ENCODE measurements around the gene VAV2.

VAV2 gene

DNA sequence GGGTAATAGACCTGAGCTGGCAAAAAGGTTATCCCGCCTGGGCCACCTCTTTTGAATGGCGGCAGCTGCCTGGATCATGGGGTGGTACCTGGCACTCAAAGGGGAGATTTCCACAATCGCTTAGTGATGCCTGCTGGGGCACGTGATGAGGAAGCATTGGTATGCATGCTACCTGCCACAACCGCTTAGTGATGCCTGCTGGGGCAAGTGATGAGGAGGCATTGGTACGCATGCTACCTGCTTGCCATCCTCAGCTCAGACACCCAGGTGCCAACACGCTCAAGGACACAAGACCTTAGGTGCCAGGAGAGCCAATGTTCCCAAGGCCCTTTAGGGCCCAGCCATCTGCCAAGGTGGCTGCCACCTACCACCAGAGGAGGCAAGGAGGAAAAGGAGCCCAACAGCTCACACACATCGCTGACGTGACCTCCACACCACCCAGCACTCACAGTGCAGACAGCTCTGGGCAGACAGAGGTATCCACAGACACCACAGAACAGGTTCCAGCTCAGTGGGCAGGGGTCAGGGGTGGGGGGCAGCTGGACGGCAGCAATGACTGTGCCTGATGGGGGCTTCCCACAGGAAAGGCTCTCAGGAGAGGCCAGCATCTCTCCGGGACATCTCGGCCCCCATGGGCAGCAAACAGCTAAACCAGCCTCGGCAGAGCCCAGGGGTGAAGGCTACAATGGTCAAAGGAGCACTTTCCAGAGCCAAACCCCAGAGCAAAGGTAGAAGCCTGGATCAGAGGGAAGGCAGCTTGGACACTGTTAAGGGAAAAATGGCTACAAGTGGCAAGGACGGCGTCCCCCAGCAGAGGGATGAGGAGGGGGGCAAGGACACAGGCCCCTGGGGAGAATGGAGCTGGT, 210.9 kb downstream of the VAV2 start:
- no peak for DNase-seq (ENCODE audit: low read depth)

- DNase-seq (ENCODE audit: low read depth), result no peak
Measured at GRCh38 chr9:133780404-133780945, 211.6 kb downstream of the VAV2 start.

GRCh38 chr9:133779516-133780403, 212.4 kb downstream of the VAV2 start:
- no peak for DNase-seq (ENCODE audit: low read depth)

DNA sequence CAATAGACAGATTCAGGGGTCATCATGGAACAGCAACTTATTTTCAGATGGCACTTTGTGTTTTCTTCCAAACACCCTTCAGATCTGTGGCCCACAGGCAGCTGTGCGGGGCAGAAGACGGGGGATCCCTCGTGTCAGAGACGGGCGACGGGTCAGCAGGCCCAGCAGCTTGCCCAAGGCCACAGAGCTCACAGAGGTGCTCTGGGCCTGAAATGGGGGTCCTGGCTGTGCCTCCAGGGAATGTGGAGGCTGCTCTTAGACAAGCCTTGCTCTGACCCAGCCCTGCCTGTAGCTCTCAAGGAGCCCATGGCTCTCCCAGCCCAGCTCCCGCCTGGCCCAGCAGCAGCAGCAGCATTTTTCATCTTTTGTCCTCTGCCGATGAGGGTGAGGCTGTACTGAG, 213.0 kb downstream of the VAV2 start:
- no peak for DNase-seq (ENCODE audit: low read depth)

DNA sequence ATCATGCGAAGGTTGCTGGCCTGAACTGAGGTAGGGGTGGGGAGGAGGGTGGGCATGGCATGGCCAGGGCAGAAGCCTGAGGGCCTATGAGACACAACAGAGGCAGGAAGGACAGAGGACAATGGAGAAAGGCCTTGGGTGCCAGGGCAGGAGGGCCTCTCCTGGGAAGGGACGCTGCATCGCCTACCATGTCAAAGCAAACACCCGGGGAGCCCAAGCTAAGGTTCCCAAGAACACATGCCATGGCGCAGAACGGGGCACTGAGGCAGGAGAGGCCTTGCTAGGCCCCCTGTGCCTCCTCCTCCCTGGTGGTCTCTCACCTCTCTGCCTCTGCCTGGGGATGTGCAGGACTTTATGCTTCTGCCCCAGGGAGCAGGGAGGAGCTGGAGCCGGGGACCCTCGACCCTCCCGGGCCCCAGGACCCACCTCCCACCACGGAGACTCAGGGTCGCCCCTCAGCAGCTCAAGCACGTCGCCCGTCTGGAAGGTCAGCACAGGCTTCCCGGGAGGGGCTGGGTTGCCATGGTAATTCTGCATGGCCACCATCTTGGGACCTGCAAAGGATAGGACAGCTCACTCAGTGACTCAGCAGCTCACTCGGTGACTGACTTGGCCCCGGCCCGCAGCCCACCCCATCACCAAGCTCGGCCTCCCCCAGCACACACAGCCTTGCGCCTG, 213.6 kb downstream of the VAV2 start:
- no peak for DNase-seq (ENCODE audit: low read depth)

DNA sequence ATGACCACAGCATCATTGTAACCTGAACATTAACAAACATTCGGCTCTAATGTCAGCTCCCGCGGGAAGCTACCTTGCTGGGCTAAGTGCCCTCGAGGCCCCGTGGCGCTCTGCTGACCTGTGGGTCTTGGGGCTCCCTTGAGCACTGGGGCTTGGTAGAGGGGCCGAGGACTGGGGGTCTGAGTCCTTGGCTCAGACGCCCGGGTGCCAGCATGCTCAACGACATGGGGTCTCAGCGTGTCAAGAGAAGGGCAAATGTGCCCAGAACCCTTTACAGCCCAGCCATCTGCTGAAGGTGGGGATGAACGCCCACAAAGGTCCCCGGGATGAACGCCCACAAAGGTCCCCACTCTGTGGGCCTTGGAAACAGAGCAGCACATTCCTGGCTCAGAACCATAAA, 214.3 kb downstream of the VAV2 start:
- no peak for DNase-seq (ENCODE audit: low read depth)

DNA sequence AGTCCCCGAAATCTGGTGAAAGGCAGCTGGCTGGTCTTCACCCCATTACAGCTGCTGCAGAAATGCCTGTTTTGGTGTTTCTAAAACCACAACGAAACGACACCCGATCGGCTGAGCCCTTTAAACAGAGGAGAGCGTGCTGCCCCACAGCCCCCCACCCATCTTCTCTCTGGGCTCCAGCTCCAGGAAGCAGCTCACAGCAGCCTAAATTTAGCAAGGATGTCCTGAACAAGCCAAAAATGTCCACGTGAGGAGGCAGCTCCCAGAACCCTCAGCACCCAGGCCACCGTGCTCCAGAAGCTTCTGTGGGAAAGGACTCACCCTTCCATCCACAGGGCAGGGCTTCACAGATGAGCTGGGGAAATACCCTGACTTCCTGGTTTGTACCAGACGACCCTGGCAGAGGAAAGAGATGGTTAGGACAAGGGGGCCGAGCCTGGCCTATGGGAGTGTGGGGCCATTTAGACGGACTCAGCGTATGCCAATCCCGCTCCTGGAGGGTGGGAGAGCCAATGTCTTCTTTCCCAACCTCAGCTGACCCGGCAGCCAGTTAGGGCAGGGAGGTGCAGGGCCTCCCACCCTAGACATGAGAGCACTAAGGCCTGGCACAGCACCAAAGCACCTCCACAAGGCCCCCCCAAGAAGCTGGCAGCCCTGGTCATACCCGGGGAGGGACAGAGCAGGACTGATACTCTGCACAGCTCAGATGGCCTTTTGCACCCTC, 214.9 kb downstream of the VAV2 start:
- no peak for DNase-seq (ENCODE audit: low read depth)

GRCh38 chr9:133775951-133776905, 215.9 kb downstream of the VAV2 start:
- no peak for DNase-seq (ENCODE audit: low read depth)

- DNase-seq (ENCODE audit: low read depth), result no peak
Measured at GRCh38 chr9:133775291-133775690, 216.8 kb downstream of the VAV2 start.

GRCh38 chr9:133774799-133775198, 217.3 kb downstream of the VAV2 start:
- no peak for DNase-seq (ENCODE audit: low read depth)

GRCh38 chr9:133773889-133774655, 218.1 kb downstream of the VAV2 start:
- peak; percentile 63 for DNase-seq (ENCODE audit: low read depth)

- no peak for DNase-seq (ENCODE audit: low read depth)
Measured at GRCh38 chr9:133772581-133772980, 219.5 kb downstream of the VAV2 start.

- DNase-seq (ENCODE audit: low read depth), result no peak
Measured at GRCh38 chr9:133771486-133772482, 220.3 kb downstream of the VAV2 start.

DNA sequence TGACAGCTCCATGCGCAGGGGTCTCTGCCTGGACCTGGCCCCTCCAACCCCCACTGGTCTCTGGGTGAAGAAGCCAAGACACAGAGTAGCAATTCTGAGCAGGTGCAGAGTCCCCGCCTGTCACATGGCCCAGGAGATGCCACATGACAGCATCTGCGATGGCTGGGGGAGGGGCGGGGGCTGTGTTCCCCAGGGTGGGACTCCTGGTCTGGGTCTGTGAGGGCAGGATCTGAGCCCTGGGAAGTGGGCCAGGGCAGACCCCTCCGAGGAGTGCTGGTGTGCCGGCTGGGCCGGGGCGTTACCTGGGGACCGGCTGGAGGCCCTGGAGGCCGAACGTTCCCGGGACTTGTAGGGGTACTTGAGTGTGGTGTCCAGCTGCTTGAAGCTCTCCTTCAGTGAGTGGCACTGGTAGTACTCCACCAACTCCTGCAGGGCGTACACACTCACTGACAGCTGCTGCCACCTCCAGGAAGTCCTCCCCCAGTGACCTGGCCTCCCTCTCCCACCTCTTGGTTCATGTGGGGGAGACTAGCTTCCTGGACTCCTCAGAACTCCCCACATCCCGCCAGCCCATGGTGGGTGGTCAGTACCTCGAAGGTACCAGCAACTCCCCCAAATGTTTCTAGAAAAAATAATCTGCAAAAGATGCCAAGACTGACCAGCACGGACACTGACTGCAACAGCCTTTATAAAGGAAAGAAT, 221.9 kb downstream of the VAV2 start:
- no peak for DNase-seq (ENCODE audit: low read depth)

- no peak for DNase-seq (ENCODE audit: low read depth)
Measured at GRCh38 chr9:133769511-133770075, 222.5 kb downstream of the VAV2 start.

DNA sequence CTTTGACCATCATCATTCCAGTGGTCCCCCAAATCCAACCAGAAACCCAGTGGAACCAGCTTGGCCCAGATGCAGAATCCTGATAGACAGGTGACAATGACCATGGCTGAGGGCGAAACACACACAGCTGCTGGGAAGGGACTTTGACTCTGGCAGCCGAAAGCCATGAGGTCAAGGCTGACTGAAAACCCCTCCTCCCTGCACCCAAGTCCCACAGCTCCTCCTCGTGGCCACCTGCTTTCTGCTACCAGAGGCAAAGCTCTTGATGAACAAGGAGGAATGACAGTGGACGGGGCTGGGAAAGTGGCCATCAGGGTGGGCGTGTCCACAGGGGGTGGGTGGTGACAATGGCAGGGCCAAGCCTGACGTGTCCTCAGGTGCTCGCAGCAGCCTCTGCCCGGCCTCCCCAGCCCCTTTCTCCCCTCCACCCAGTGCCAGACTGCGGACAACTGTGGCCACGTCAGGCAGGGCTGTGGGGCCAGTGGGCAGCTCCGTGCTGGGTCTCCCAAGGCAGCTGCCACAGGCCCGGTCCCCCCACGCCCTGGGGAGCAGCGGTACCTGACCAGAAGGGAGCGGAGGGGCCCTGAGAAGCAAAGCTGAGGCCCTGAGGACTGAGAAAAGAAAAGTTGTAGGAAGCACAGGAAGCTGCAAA, 223.1 kb downstream of the VAV2 start:
- no peak for DNase-seq (ENCODE audit: low read depth)

DNA sequence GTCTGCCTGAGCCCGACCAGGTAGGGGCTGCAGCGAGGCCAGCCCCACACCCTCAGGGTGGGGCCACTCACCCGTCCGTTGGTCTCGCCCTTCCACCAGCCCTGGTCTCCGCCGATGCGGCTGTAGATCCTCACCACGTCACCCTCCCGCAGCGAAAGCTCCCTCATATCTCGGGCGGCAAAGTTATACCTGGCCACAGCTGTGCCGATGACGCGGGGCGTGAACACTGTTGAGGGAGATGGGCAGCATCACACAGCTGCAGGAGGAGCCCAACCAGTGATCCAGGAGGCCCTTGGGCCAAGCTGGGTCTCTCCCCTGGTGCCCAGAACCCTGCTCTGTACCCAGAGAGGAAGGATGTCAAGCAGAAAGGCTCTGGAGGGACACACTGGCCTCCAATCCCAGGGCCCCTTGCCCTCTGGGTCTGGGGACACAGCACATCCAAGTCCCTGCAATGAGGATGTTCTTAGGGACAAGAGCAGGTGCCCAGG, 223.7 kb downstream of the VAV2 start:
- no peak for DNase-seq (ENCODE audit: low read depth)

Data from ELR (cell line).